Endothelial cell (in vitro differentiated cells): ENCODE results near the gene PAM16. TPM values are rescaled to one million over a fixed set of nuclear protein-coding genes. Genes with fewer than 3 reads are reported as not detected.
A peak's percentile ranks its signal among the peaks of the same experiment; 100 is the strongest.

Experiments
- DNase-seq: peaks from one replicate; pipeline ENCODE4 v3.0.0; 2021; ENCODE audit warnings: low spot score
- H3K27ac Mint-ChIP-seq: one replicate; pipeline ENCODE4 v1.8.0; 2021; ENCODE audit warnings: mixed read lengths, inconsistent platforms; ENCODE audit not compliant: unreplicated experiment
- H3K27me3 Mint-ChIP-seq: one replicate; pipeline ENCODE4 v1.8.0; 2021; ENCODE audit warnings: mild to moderate bottlenecking, moderate library complexity, mixed read lengths, inconsistent platforms; ENCODE audit not compliant: unreplicated experiment
- H3K36me3 Mint-ChIP-seq: one replicate; pipeline ENCODE4 v1.8.0; 2021; ENCODE audit warnings: mild to moderate bottlenecking, low read depth, mixed read lengths, inconsistent platforms; ENCODE audit not compliant: unreplicated experiment
- H3K4me1 Mint-ChIP-seq: one replicate; pipeline ENCODE4 v1.8.0; 2021; ENCODE audit warnings: mild to moderate bottlenecking, mixed read lengths, inconsistent platforms; ENCODE audit not compliant: unreplicated experiment
- H3K4me3 Mint-ChIP-seq: one replicate; pipeline ENCODE4 v1.8.0; 2021; ENCODE audit warnings: mild to moderate bottlenecking, mixed read lengths, inconsistent platforms; ENCODE audit not compliant: unreplicated experiment
- H3K9me3 Mint-ChIP-seq: one replicate; pipeline ENCODE4 v1.8.0; 2021; ENCODE audit warnings: mixed read lengths, inconsistent platforms; ENCODE audit not compliant: unreplicated experiment
- CTCF ChIP-seq: fragments of 200-600 bp; sonication (generic); IDR thresholded peaks from one replicate; pipeline ENCODE4 v1.5.0; 2021; ENCODE audit warnings: antibody characterized with exemption; ENCODE audit not compliant: unreplicated experiment
- total RNA-seq: library from RNA; stranded (reverse); fragmentation: NEBNext Ultra II Directional; extraction: Animal tissue kit (Norgen Biotek cat#: 25700); gene quantifications from one replicate; pipeline ENCODE4 v1.2.1, GENCODE V29; 2021; ENCODE audit not compliant: unreplicated experiment

Gene PAM16
- total RNA-seq, 1 donor from 2014 or later: 29.5 TPM

- no peak for DNase-seq
- Mint-ChIP-seq H3K27me3 (peaks cover 9% of the 10 kb centered on the region), H3K4me1 (no peaks in the 10 kb centered on the region), H3K4me3 (no peak overlapping the region), H3K27ac (no peak overlapping the region), H3K36me3 (peaks cover 4% of the 10 kb centered on the region), H3K9me3 (no peaks in the 10 kb centered on the region)
- TF ChIP-seq CTCF: no peak
Measured at GRCh38 chr16:4361033-4361943, 10.2 kb upstream of the PAM16 start.

GRCh38 chr16:4360538-4361021 is 9.5 kb upstream of the PAM16 start:
- no peak overlapping the region for H3K27ac Mint-ChIP-seq
- peaks cover 4% of the 10 kb centered on the region for H3K36me3 Mint-ChIP-seq
- no peaks in the 10 kb centered on the region for H3K9me3 Mint-ChIP-seq
- DNase-seq: no peak
- no peak overlapping the region for H3K4me3 Mint-ChIP-seq
- no peaks in the 10 kb centered on the region for H3K4me1 Mint-ChIP-seq
- peaks cover 9% of the 10 kb centered on the region for H3K27me3 Mint-ChIP-seq
- no peak for TF ChIP-seq CTCF

- Mint-ChIP-seq H3K27ac (no peak overlapping the region), H3K27me3 (peaks cover 9% of the 10 kb centered on the region), H3K4me1 (no peaks in the 10 kb centered on the region), H3K9me3 (no peaks in the 10 kb centered on the region), H3K36me3 (peaks cover 4% of the 10 kb centered on the region), H3K4me3 (no peak overlapping the region)
- DNase-seq: no peak
- no peak for TF ChIP-seq CTCF
Measured at GRCh38 chr16:4359914-4360313, 8.8 kb upstream of the PAM16 start.

- Mint-ChIP-seq H3K27me3 (peaks cover 9% of the 10 kb centered on the region), H3K4me3 (no peak overlapping the region), H3K4me1 (peaks cover 3% of the 10 kb centered on the region), H3K27ac (no peak overlapping the region), H3K9me3 (no peaks in the 10 kb centered on the region), H3K36me3 (peaks cover 4% of the 10 kb centered on the region)
- TF ChIP-seq CTCF: peak; percentile 98
- DNase-seq: peak; percentile 80
Measured at GRCh38 chr16:4358831-4359561, 7.9 kb upstream of the PAM16 start.
